ENCODE data around the gene LHX1. TPM values are rescaled to one million over a fixed set of nuclear protein-coding genes. Genes with fewer than 3 reads are reported as not detected.

LHX1 gene
- total and polyA plus RNA-seq, 9 of the 15 experiments (the other 6 are each of a cell fraction or from before 2014, with no cell fraction given) = 0.05 to 0.64 (median 0.07) TPM; not detected in 6

- peak; percentile 68 for TF ChIP-seq CCNT2 (IDR thresholded peaks at IDR 0.05; ENCODE audit: borderline replicate concordance, extremely low read depth, insufficient read length, low read depth, low read length)
- no peak for TF ChIP-seq MYNN (IDR thresholded peaks at IDR 0.05)
- 0 out of 2 replicates have a peak, but pooled peaks have one; percentile 16 for TF ChIP-seq MYNN (CRISPR knock-in tag; IDR thresholded peaks at IDR 0.05)
- TF ChIP-seq ZNF609 (CRISPR knock-in tag; IDR thresholded peaks at IDR 0.05; ENCODE audit: borderline replicate concordance) = no peak
- TF ChIP-seq TCF7L2 (IDR thresholded peaks at IDR 0.05; ENCODE audit: low read depth, low read length) = no peak
- TF ChIP-seq BDP1 (IDR thresholded peaks at IDR 0.05; ENCODE audit: insufficient read depth, insufficient read length) = no peak
- TF ChIP-seq, protein P1, sequence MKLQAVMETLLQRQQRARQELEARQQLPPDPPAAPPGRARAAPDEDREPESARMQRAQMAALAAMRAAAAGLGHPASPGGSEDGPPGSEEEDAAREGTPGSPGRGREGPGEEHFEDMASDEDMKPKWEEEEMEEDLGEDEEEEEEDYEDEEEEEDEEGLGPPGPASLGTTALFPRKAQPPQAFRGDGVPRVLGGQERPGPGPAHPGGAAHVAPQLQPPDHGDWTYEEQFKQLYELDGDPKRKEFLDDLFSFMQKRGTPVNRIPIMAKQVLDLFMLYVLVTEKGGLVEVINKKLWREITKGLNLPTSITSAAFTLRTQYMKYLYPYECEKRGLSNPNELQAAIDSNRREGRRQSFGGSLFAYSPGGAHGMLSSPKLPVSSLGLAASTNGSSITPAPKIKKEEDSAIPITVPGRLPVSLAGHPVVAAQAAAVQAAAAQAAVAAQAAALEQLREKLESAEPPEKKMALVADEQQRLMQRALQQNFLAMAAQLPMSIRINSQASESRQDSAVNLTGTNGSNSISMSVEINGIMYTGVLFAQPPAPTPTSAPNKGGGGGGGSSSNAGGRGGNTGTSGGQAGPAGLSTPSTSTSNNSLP (IDR thresholded peaks at IDR 0.05; ENCODE audit: borderline replicate concordance, low read depth, low read length) = no peak
- no peak for TF ChIP-seq ZNF717 (CRISPR knock-in tag; IDR thresholded peaks at IDR 0.05)
- no peak for TF ChIP-seq ZBTB8A (IDR thresholded peaks at IDR 0.05; ENCODE audit: partially characterized antibody)
- TF ChIP-seq TFAM (CRISPR knock-in tag; conservative IDR thresholded peaks at IDR 0.05) = no peak
- TF ChIP-seq NCOA4 (IDR thresholded peaks at IDR 0.05; ENCODE audit: partially characterized antibody) = no peak
- TF ChIP-seq SMARCA4 (IDR thresholded peaks at IDR 0.05) = no peak
- TF ChIP-seq, protein P2, sequence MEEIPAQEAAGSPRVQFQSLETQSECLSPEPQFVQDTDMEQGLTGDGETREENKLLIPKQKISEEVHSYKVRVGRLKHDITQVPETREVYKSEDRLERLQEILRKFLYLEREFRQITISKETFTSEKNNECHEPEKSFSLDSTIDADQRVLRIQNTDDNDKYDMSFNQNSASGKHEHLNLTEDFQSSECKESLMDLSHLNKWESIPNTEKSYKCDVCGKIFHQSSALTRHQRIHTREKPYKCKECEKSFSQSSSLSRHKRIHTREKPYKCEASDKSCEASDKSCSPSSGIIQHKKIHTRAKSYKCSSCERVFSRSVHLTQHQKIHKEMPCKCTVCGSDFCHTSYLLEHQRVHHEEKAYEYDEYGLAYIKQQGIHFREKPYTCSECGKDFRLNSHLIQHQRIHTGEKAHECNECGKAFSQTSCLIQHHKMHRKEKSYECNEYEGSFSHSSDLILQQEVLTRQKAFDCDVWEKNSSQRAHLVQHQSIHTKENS (CRISPR knock-in tag; IDR thresholded peaks at IDR 0.05) = no peak
- TF ChIP-seq TAF7 (tag; IDR thresholded peaks at IDR 0.05) = no peak
- no peak for TF ChIP-seq SNIP1 (IDR thresholded peaks at IDR 0.05; ENCODE audit: low read depth)
- no peak for TF ChIP-seq ZNF778 (CRISPR knock-in tag; IDR thresholded peaks at IDR 0.05)
- no peak for TF ChIP-seq ZNF41 (CRISPR knock-in tag; conservative IDR thresholded peaks at IDR 0.05)
- peak; percentile 7 to 49; a peak in 1 of 4 replicates for TF ChIP-seq NONO (IDR thresholded peaks at IDR 0.05; ENCODE audit: low read depth in 2 of 2, low read length in 1 of 2)
- no peak for TF ChIP-seq ZNF324 (CRISPR knock-in tag; IDR thresholded peaks at IDR 0.05)
- no peak for TF ChIP-seq HNRNPK (IDR thresholded peaks at IDR 0.05; ENCODE audit: low read depth, low read length, poor library complexity, severe bottlenecking)
- no peak for TF ChIP-seq ZEB2 (IDR thresholded peaks at IDR 0.05)
- TF ChIP-seq C11orf30 (IDR thresholded peaks at IDR 0.05; ENCODE audit: low read depth) = no peak
- TF ChIP-seq HNRNPH1 (optimal IDR thresholded peaks at IDR 0.05; ENCODE audit: low read depth, low read length) = no peak
These were observed 11.6 kb downstream of the LHX1 start, which contains the start of gene AATF (continued) for GRCh38 chr17:36948717-36949460.
